T-helper 2 cell (primary cell): ENCODE data around the gene RASL10B.
"Not testable (repeated sequence)": the region's sequence is repeated elsewhere in the genome, so short reads cannot be mapped to it uniquely, and the experiment has no call there.

ENCODE experiments used
- DNase-seq, 5 experiments: peaks; one replicate each; pipeline versions ENCODE4 v3.0.0 to v3.0.0-alpha.2; 2012 to 2022
- total RNA-seq, 2 donors: gene quantifications; one replicate each; lab custom pipeline; 2026; lab: John Stamatoyannopoulos, UW

RASL10B gene
- 0.31 to 0.61 reads per million in 2 donors for total RNA-seq

DNA sequence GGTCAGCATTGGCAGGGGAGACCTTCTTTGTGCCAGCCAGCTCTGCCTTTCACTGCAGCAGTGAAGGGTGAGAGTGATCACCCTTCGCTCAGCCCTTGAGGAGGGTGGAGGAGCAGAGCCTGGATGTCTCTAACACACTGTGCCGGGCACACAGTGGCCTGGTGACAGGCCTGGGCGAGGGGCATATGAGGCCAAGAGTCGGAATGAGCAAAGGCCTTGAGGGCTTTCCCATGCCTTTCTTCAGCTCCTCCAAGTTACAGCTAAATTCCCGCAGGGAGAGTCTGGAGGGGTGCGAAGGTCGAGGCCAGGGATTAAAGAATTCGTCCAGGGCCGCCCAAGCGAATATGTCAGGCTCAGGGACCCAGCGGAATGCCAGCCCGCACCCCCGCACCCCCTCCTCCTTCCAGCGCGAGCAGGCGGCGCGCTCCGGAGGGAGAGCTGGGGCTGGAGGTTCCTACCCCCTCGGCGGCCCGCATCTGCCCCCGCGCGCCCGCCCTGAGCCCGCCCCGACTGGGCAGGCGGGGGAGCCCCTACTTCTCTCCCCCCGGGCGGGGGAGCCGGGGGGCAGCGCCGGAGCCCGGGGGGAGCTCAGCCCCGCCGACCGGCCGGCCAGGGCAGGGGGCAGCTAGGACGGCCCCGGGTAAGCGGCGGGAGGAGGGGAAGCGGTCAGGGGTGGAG is at the start of gene RASL10B:
RASL10B (plus strand) TSS at position 401 of the 678 bp plus-strand sequence. CDS start 3,546 bp downstream, outside the sequence.
- DNase-seq = peak in 3 of 5 experiments; percentile 27 to 28 (median 28)

- DNase-seq = no peak
Measured at GRCh38 chr17:35683591-35683990, 47.8 kb upstream of the RASL10B start.

GRCh38 chr17:35684055-35684802 is 47.2 kb upstream of the RASL10B start:
- DNase-seq = no peak

DNA sequence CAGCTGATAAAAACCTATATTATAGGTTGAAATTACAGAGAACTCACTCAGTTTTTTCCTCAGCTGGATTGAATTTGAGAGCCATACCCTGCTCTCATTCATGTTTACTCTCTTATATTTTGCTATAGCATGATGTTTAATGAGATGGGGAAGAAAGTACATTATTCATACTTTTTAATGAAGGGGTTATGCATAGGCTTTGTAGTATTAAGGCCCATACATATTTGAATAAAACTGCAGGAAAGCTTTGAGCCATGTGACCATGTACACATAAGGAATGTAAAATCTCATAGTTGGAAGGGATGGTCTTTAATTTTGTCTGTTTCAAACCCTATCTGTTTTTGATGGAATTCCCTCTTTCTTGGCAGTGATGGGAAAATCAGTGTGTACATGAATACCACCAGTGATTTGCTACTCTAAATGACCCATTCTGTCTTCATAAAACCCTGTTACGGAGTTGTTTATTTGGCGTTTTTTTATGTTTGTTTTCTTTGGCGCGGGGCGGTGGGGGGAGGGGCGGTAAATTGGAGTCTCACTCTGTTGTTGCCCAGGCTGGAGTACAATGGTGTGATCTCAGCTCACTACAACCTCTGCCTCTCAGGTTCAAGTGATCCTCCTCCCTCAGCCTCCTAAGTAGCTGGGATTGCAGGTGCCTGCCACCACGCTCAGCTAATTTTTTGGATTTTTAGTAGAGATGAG is 38.8 kb upstream of the RASL10B start:
- DNase-seq = no peak

GRCh38 chr17:35693662-35694061 is 37.8 kb upstream of the RASL10B start:
- no peak for DNase-seq

GRCh38 chr17:35694906-35695305 is 36.5 kb upstream of the RASL10B start:
- no peak for DNase-seq

DNA sequence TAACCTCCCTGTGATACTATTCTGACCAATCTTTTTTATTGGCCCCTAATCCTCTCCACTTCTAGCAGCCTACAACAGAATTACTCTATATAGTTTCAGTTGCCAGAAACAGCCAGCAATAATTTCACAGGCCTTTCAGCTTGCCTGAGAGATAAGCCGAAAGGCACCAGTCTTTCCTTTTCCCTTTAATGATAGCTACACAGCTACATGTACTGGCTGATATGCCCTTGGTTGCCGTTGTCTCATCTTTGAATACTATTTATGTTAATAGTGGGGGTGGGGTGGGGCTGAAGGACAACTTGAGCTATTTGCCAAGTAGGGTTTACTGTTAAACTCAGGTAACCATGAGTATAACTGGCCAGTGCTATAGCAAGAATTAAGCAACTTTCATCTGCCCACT is 35.8 kb upstream of the RASL10B start:
- no peak for DNase-seq

- no peak for DNase-seq
Measured at GRCh38 chr17:35698800-35699199, 32.6 kb upstream of the RASL10B start.

GRCh38 chr17:35700150-35700549 is 31.3 kb upstream of the RASL10B start:
- DNase-seq = no peak

- DNase-seq = no peak
Measured at GRCh38 chr17:35701491-35701890, 29.9 kb upstream of the RASL10B start.

DNA sequence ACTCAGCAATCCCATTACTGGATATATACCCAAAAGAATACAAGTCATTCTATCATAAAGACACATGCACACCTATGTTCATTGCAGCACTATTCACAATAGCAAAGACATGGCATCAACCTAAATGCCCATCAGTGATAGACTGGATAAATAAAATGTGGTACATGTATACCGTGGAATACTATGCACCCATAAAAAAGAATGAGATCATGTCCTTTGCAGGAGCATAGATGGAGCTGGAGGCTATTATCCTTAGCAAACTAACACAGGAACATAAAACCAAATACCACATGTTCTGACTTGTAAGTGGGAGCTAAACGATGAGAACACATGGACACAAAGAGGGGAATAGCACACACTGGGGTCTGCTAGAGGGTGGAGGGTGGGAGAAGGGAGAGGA is 28.1 kb upstream of the RASL10B start:
- DNase-seq = not testable (repeated sequence)

DNA sequence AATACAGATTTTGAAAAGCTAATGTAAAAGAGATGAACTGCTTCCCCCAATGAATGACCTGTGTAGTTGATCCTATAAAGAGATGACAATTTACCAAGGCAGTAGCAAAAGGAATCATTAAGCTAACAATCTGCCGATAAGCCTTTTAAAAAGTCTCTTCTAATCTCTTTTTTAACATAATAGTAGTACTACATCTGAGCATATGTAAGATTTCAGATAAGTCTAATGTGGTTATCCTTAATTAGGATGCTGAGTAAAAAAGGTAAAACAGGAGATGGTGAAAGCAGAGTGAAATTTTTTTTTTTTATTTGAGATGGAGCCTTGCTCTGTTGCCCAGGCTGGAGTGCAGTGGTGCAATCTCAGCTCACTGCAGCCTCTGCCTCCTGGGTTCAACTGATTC is 26.2 kb upstream of the RASL10B start:
- no peak for DNase-seq

DNA sequence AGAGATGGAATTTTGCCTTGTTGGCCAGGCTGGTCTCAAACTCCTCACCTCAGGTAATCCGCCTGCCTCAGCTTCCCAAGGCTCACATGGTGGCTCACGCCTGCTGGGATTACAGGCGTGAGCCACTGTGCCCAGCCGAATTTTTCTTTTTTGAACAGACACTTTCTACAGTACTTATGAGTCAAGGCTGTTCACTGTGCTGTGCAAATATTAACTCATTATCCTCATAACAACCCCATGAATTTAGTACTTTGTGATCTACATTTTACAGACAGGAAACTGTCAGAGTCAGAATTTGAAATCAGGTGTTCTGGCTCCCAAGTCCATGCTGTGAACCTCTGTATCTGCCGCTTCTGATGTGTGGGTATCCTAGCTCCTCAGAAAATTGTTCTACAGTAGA is 25.7 kb upstream of the RASL10B start:
- no peak for DNase-seq

DNA sequence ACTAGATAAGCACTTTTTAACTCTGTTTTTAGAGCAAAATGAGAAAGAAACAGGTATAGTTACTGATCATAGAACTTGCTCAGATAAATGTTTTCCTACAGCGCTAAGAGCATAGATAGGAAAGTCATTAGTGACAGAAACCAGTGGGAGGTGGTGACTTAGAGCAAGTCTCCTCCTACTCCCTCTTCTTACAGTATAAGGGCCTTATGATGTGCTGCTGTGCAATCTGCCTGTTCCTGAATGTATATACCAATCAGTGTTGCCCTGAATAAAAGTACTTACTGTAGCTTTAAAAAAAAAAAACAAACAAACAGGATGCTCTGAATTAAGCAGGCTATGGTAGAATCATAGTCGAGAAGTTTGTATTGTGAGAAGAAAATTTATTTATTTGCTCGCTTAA is 23.3 kb upstream of the RASL10B start:
- DNase-seq = peak in 1 of 5 experiments; percentile 41

- DNase-seq = no peak
Measured at GRCh38 chr17:35708951-35709350, 22.5 kb upstream of the RASL10B start.

DNA sequence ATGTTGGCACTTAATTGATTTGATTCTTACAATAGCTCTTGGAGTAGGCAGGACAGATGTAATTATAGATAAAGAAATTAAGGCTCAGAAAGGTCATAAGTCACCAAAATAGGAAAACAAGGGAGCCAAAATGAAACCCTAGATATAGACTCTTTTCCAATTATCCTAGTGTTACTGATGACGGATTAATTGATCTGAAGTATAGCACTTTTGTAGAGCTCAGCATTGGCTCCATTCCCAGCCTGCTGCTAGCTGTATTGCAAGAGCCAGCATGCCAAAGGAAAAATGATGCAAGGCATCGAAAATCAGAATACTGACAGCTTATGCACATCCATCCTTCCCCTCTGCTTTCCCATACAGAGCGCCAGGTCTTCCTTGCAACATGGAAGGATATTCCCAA is 21.6 kb upstream of the RASL10B start:
- no peak for DNase-seq

DNA sequence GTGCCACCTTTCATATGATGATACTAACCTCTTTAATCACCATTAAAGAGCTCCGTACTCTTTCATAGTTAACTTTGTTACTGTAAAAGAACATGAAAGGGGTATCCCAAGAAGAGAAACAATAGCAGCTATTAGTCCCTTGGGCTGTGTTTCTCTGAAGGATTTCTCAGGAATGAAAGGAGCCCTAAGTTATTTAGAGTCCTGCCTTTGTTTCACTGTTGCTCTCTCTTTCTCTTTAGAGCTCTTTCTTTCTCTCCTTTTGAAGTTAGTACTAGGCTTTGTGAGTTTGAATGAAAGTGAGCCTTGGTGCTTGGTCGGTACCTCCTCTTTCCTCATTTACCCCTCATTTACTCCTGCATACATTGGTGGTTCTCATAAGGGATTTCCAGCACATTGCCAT is 20.5 kb upstream of the RASL10B start:
- no peak for DNase-seq

DNA sequence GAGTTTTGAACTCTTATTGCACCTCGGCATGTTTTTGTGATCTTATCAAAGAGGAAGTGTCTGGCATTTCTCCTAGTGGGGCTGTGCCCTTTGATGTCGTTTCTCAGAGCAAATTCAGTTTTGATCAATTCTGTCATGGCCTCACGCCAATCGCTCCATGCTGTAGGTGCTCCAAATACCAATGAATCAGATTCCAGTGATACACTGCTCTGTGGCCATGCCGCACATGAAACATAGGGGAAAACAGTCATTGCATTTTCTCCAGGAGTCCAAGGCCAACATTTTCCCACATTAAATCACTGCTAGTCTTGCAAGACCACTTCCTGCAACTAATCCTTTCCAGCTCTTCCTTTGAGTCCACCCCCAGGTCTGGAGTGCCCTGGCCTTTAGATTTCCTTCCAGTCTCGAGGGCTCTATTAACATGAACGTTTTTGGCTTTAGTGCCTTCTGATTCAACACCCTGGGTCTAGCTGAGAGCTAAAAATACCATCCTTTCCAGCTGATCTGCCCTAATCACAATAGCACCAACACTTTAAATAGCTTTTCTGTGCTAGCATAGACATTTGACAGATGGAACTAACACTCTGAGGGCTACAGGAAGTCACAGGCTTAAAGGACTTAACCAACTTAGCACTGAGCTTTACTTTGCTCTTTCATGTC is 18.2 kb upstream of the RASL10B start:
- DNase-seq = no peak

DNA sequence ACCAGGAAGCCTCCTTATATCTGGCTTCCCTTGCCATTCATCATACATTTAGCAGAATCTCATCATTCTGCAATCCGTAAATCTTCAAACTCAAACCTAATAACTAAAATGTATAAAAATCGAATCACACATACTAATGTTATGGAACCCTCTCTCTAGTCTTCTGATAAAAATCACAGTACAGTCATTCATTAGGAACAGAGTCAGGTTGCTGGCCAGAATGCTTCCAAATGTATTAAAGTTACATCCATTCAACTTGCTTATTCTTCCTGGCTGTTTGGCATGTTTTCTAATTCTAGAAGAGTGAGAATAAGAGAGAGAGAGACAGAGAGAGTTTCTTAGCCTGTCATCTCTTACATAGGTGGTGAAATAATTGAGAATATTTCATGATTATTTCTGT is 16.5 kb upstream of the RASL10B start:
- no peak for DNase-seq

DNA sequence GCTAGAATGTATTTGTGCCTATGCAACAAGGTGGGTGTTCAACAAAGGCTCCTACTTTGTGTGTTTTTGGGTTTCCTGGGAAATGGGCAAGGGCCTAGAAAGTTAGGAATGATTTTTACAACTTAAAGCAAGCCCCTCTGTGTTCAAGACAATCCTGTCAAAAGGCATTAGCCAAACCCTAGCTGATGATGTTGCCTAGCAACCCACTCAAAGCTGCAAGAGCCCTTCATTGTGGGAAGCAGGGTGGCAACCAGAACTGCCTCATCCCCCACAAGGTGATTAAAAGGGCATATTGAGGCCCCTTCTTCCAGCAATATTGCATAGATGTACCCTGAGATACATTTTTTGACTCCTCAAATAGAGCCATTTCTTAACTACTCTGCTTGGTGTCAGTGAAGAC is 16.0 kb upstream of the RASL10B start:
- no peak for DNase-seq

- no peak for DNase-seq
Measured at GRCh38 chr17:35716173-35716572, 15.3 kb upstream of the RASL10B start.

- DNase-seq = no peak
Measured at GRCh38 chr17:35716897-35717465, 14.5 kb upstream of the RASL10B start.

DNA sequence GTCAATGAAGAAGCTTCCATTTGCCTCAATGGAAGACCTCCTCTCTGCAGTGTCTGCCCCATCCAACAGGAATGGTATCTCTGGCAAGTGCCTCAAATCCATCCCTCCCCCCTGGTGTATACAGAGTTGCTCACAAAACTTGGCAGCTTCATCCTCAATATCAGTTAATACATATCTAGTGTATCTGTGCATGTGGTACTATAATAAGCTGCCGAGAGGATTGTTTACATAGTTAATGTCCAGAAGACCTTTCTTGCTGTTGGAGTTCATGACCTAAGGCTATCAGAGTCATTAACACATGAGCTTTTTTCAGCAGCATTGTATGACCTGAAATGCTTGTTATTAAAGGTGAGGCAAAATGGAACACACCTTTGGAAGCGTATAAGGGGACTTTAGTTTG is 14.0 kb upstream of the RASL10B start:
- no peak for DNase-seq
